Chondrocyte (in vitro differentiated cells): Measurements from ENCODE around the gene SEMA5A. TPM values are rescaled to one million over a fixed set of nuclear protein-coding genes. Genes with fewer than 3 reads are reported as not detected.

Experiments
- DNase-seq: peaks from one replicate; pipeline ENCODE4 v3.0.0; 2021; ENCODE audit warnings: mixed read lengths, low spot score
- H3K27ac Mint-ChIP-seq: one replicate; pipeline ENCODE4 v1.8.0; 2021; ENCODE audit warnings: mild to moderate bottlenecking, moderate library complexity, mixed read lengths; ENCODE audit not compliant: unreplicated experiment
- H3K27me3 Mint-ChIP-seq: 2 replicates; pipeline ENCODE4 v1.8.0; 2021; ENCODE audit warnings: low read depth, mixed read lengths
- H3K36me3 Mint-ChIP-seq: 2 replicates; pipeline ENCODE4 v1.8.0; 2021; ENCODE audit warnings: low read depth, mixed read lengths
- H3K4me1 Mint-ChIP-seq: 2 replicates; pipeline ENCODE4 v1.8.0; 2021; ENCODE audit warnings: low read depth, mild to moderate bottlenecking, mixed read lengths
- H3K4me3 Mint-ChIP-seq: one replicate; pipeline ENCODE4 v1.8.0; 2021; ENCODE audit warnings: mild to moderate bottlenecking, moderate library complexity, mixed read lengths; ENCODE audit not compliant: unreplicated experiment
- H3K9me3 Mint-ChIP-seq: 2 replicates; pipeline ENCODE4 v1.8.0; 2021; ENCODE audit warnings: low read depth, mixed read lengths
- total RNA-seq: library from RNA; stranded (reverse); gene quantifications from 3 replicates; pipeline ENCODE4 v1.2.1, GENCODE V29; 2021
- TF ChIP-seq, protein P1 (sequence below): fragments of 200-600 bp; sonication (generic); IDR thresholded peaks from 2 replicates; pipeline ENCODE4 v1.5.0; 2021; ENCODE audit warnings: antibody characterized with exemption, mild to moderate bottlenecking, moderate library complexity

SEMA5A gene
- total RNA-seq, 1 donor from 2014 or later: 249 TPM

DNA sequence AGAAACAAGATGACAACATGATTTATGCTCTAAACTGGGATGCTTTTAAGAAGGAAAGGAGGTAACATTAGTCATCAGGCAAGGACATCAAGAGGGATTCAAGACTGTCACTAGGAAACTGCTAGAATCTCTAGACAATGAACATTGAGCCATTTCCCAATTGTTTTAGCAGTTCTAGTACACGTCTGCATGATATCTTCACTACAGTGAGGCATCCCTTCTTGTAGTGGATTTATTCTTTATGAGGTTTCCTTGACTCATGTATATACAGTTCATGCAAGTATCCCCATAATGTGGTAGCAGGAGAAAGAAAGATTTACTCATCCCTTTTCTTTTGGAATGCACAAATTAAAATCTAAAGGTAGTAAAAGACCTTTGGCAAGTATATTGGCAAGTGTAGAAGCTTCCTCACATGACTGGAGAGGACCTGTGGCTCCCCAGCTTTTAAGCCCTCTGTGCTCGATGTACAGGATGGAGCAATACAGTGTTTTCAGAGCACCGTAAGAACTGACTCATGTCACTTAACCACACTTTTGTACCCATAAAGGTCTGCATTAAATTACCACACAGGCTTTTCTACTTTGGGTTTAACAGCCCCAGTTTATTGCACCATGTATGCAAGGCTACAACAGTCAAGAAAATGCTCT is 335.9 kb downstream of the SEMA5A start:
- no peak for DNase-seq
- TF ChIP-seq, protein P1, sequence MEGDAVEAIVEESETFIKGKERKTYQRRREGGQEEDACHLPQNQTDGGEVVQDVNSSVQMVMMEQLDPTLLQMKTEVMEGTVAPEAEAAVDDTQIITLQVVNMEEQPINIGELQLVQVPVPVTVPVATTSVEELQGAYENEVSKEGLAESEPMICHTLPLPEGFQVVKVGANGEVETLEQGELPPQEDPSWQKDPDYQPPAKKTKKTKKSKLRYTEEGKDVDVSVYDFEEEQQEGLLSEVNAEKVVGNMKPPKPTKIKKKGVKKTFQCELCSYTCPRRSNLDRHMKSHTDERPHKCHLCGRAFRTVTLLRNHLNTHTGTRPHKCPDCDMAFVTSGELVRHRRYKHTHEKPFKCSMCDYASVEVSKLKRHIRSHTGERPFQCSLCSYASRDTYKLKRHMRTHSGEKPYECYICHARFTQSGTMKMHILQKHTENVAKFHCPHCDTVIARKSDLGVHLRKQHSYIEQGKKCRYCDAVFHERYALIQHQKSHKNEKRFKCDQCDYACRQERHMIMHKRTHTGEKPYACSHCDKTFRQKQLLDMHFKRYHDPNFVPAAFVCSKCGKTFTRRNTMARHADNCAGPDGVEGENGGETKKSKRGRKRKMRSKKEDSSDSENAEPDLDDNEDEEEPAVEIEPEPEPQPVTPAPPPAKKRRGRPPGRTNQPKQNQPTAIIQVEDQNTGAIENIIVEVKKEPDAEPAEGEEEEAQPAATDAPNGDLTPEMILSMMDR: no peak
- Mint-ChIP-seq H3K9me3 (no peaks in the 10 kb centered on the region), H3K36me3 (peaks cover 26% of the 10 kb centered on the region), H3K4me3 (no peak overlapping the region), H3K27ac (no peak overlapping the region), H3K4me1 (no peaks in the 10 kb centered on the region), H3K27me3 (no peaks in the 10 kb centered on the region)

DNA sequence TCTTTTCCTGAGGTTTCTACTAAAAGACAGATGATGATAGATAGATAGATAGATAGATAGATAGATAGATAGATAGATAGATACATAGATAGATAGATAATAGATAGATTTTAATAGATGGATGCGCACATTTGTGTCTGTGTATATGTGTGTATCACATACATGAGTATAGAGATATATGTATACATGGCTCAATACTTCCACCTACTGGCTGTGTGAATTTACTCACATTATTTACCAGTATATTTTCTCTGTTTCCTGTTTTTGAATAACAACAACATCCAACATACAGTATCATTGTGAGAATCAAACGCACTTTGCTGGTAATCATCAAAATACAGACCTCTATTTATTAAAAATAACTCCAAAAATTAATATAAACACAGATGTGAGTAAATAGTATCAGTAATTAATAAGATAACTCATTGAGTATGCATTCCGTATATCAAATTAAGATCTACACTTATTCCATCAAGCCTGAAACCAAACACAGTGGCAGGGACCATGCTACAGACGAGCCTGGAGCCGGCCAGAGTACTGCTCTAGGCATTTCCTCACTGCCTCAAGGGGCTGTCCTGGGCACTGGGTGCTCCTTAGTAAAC is 338.0 kb downstream of the SEMA5A start:
- DNase-seq: no peak
- H3K36me3 Mint-ChIP-seq: peaks cover 12% of the 10 kb centered on the region
- no peak overlapping the region for H3K4me3 Mint-ChIP-seq
- TF ChIP-seq, protein P1: peak; percentile 86
- peak overlapping the region; percentile 83 for H3K27ac Mint-ChIP-seq
- no peaks in the 10 kb centered on the region for H3K27me3 Mint-ChIP-seq
- H3K9me3 Mint-ChIP-seq: no peaks in the 10 kb centered on the region
- H3K4me1 Mint-ChIP-seq: no peaks in the 10 kb centered on the region

DNA sequence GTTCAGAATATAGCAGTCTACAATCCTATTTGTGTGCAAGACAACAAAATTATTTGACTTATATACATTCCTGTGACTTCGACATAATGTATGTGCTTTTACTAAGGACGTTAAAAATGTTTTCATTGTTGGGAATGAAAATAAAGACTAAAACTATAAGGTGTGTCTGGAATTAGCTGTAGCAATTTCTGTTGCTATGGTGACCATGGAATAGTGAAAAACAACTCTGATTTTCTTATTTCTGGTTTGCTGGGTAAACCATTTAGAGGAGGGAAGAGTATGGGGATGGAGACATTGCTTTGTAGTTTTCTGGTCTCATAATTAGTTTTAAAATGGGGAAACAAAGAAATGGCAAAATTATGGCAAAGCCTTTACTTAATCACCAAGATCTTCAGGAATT is 343.2 kb downstream of the SEMA5A start:
- Mint-ChIP-seq H3K4me1 (peaks cover 16% of the 10 kb centered on the region), H3K27ac (no peak overlapping the region), H3K9me3 (no peaks in the 10 kb centered on the region), H3K36me3 (peaks cover 16% of the 10 kb centered on the region), H3K4me3 (no peak overlapping the region), H3K27me3 (no peaks in the 10 kb centered on the region)
- no peak for DNase-seq
- TF ChIP-seq, protein P1: no peak

- H3K4me3 Mint-ChIP-seq: no peak overlapping the region
- H3K9me3 Mint-ChIP-seq: no peaks in the 10 kb centered on the region
- DNase-seq: no peak
- H3K27me3 Mint-ChIP-seq: no peaks in the 10 kb centered on the region
- peaks cover 17% of the 10 kb centered on the region for H3K36me3 Mint-ChIP-seq
- H3K27ac Mint-ChIP-seq: no peak overlapping the region
- TF ChIP-seq, protein P1: no peak
- H3K4me1 Mint-ChIP-seq: peaks cover 22% of the 10 kb centered on the region
Observed at GRCh38 chr5:9201761-9202160, 344.1 kb downstream of the SEMA5A start.

DNA sequence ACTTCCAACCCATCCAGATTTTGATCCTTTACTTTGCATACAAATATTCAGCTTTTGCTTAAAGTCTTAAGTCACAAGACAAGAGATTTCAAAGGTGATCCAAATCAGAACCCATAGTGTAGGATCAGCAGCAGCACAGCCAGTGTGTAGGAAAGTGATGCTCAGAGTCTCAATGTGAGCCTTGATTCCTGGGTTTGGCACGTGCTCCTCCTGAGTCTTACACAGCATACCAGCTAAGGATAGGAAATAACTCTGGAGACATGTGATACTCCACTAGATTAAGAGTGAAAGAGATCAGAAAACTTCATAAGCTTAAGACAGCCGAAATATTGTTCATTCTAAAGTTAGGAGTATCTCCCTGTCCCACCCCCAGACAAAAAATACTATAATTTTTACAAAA is 344.9 kb downstream of the SEMA5A start:
- H3K36me3 Mint-ChIP-seq: peaks cover 20% of the 10 kb centered on the region
- no peak overlapping the region for H3K27ac Mint-ChIP-seq
- TF ChIP-seq, protein P1: no peak
- H3K4me1 Mint-ChIP-seq: peaks cover 26% of the 10 kb centered on the region
- DNase-seq: no peak
- H3K9me3 Mint-ChIP-seq: no peaks in the 10 kb centered on the region
- no peaks in the 10 kb centered on the region for H3K27me3 Mint-ChIP-seq
- H3K4me3 Mint-ChIP-seq: no peak overlapping the region
